OCI-LY7 (cell line): Measurements from ENCODE around the gene RAMP1. TPM values are rescaled to one million over a fixed set of nuclear protein-coding genes. Genes with fewer than 3 reads are reported as not detected.

Experiments used
- BruUV-seq: library from RNA; stranded (reverse); fragments of 400-500 nt; replicated peaks from 2 replicates; lab custom pipeline; 2021; lab: Mats Ljungman, UMichigan
- CTCF ChIA-PET: fragments of 300-600 bp; sonication (Branson Sonifier 250); formaldehyde crosslinking; loops from one replicate; lab custom pipeline; 2022; ENCODE audit warnings: antibody characterized with exemption; ENCODE audit not compliant: unreplicated experiment; lab: Charles Lee
- POLR2A ChIA-PET: fragments of 300-600 bp; sonication (Branson Sonifier 250); formaldehyde crosslinking; loops from one replicate; lab custom pipeline; 2022; ENCODE audit warnings: antibody characterized with exemption; lab: Charles Lee
- DNase-seq: peaks from one replicate; pipeline ENCODE4 v3.0.0-alpha.2; 2015; ENCODE audit warnings: low spot score
- H2AFZ ChIP-seq: fragments of 200-600 bp; sonication (generic), shearing (Covaris generic); 2 replicates; pipeline ENCODE4 v1.6.1; 2014; ENCODE audit warnings: mild to moderate bottlenecking, antibody characterized with exemption, low read length, moderate library complexity
- H3K27ac ChIP-seq: fragments of 200-600 bp; sonication (generic); 2 replicates; pipeline ENCODE4 v1.5.1; 2014; ENCODE audit warnings: mixed run types, low read depth, mild to moderate bottlenecking, moderate library complexity, low read length, inconsistent platforms; ENCODE audit not compliant: poor library complexity, severe bottlenecking
- H3K36me3 ChIP-seq: fragments of 200-600 bp; sonication (generic); 2 replicates; pipeline ENCODE4 v1.6.1; 2014; ENCODE audit warnings: mild to moderate bottlenecking, antibody characterized with exemption, low read length, moderate library complexity, mixed read lengths; ENCODE audit not compliant: insufficient read depth
- H3K4me1 ChIP-seq: fragments of 200-600 bp; sonication (generic); 2 replicates; pipeline ENCODE4 v1.5.1; 2014; ENCODE audit warnings: mild to moderate bottlenecking, low read length; ENCODE audit not compliant: insufficient read depth, poor library complexity, severe bottlenecking
- H3K4me2 ChIP-seq: fragments of 200-600 bp; sonication (generic); 2 replicates; pipeline ENCODE4 v1.6.1; 2014; ENCODE audit warnings: mild to moderate bottlenecking, low read length
- H3K4me3 ChIP-seq: fragments of 200-600 bp; sonication (generic); 2 replicates; pipeline ENCODE4 v1.5.1; 2014; ENCODE audit warnings: mild to moderate bottlenecking, low read depth, low read length; ENCODE audit not compliant: poor library complexity, severe bottlenecking
- H3K79me2 ChIP-seq: fragments of 200-600 bp; sonication (generic); 2 replicates; pipeline ENCODE4 v1.6.1; 2016; ENCODE audit warnings: low read depth, mild to moderate bottlenecking, low read length, moderate library complexity, mixed read lengths; ENCODE audit not compliant: insufficient read depth
- H3K9me2 ChIP-seq: fragments of 200-600 bp; sonication (generic); 2 replicates; pipeline ENCODE4 v1.6.1; 2016; ENCODE audit warnings: mild to moderate bottlenecking, low read length, mixed read lengths; ENCODE audit not compliant: insufficient read depth
- H3K9me3 ChIP-seq: fragments of 200-600 bp; sonication (generic); 2 replicates; pipeline ENCODE4 v1.6.1; 2014; ENCODE audit warnings: mild to moderate bottlenecking, mixed run types, low read length, mixed read lengths
- H4K20me1 ChIP-seq: fragments of 200-600 bp; sonication (generic); 2 replicates; pipeline ENCODE4 v1.6.1; 2014; ENCODE audit warnings: mild to moderate bottlenecking, antibody characterized with exemption, low read length, moderate library complexity, mixed read lengths; ENCODE audit not compliant: insufficient read depth
- EZH2phosphoT487 ChIP-seq: fragments of 200-600 bp; sonication (generic); IDR thresholded peaks from 2 replicates; pipeline ENCODE4 v1.6.1; 2018; ENCODE audit warnings: low read depth, borderline replicate concordance, mild to moderate bottlenecking, mixed run types, antibody characterized with exemption, low read length, moderate library complexity, mixed read lengths
- intact Hi-C: fragments of 100-400 bp; cut with micrococcal nuclease; formaldehyde crosslinking; loops from one replicate; pipeline ENCODE4 v1.10.0; 2022; ENCODE audit not compliant: unreplicated experiment
- total RNA-seq, 2 experiments: library from RNA; depleted of rRNA in 1 of 2; stranded (reverse); fragments of >200 nt in 1 of 2; shearing (Covaris generic) in 1 of 2; gene quantifications; 2 replicates each; pipeline ENCODE4 v1.2.3, GENCODE V29; 2014 to 2022
- TF ChIP-seq, protein P1 (sequence below): fragments of 200-600 bp; sonication (generic); conservative IDR thresholded peaks from 2 replicates; pipeline ENCODE4 v1.5.1; 2014; ENCODE audit warnings: mild to moderate bottlenecking, antibody characterized with exemption, low read length, moderate library complexity, mixed read lengths

RAMP1 gene
- total RNA-seq, 2 experiments from 2014 or later: not detected

- no peak for DNase-seq
- Histone ChIP-seq H3K27ac (no peak overlapping the region), H3K4me2 (no peak overlapping the region), H4K20me1 (no peaks in the 10 kb centered on the region), H2AFZ (no peak overlapping the region), H3K9me2 (no peaks in the 10 kb centered on the region), H3K9me3 (no peaks in the 10 kb centered on the region), H3K4me1 (no peaks in the 10 kb centered on the region), H3K4me3 (no peak overlapping the region), H3K36me3 (no peaks in the 10 kb centered on the region), H3K79me2 (no peaks in the 10 kb centered on the region)
- intact Hi-C loops: no loop called here
- BruUV-seq: no TSS peak
- TF ChIP-seq EZH2phosphoT487: no peak
- TF ChIP-seq, protein P1, sequence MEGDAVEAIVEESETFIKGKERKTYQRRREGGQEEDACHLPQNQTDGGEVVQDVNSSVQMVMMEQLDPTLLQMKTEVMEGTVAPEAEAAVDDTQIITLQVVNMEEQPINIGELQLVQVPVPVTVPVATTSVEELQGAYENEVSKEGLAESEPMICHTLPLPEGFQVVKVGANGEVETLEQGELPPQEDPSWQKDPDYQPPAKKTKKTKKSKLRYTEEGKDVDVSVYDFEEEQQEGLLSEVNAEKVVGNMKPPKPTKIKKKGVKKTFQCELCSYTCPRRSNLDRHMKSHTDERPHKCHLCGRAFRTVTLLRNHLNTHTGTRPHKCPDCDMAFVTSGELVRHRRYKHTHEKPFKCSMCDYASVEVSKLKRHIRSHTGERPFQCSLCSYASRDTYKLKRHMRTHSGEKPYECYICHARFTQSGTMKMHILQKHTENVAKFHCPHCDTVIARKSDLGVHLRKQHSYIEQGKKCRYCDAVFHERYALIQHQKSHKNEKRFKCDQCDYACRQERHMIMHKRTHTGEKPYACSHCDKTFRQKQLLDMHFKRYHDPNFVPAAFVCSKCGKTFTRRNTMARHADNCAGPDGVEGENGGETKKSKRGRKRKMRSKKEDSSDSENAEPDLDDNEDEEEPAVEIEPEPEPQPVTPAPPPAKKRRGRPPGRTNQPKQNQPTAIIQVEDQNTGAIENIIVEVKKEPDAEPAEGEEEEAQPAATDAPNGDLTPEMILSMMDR: no peak
- ChIA-PET POLR2A (no interaction called here), CTCF (no interaction called here)
Measured at GRCh38 chr2:237882510-237883481, 23.4 kb downstream of the RAMP1 start.

GRCh38 chr2:237883951-237884446 is 24.6 kb downstream of the RAMP1 start:
- CTCF ChIA-PET: no interaction called here
- H3K27ac ChIP-seq: no peak overlapping the region
- TF ChIP-seq EZH2phosphoT487: no peak
- TF ChIP-seq, protein P1: no peak
- intact Hi-C loops: no loop called here
- no peaks in the 10 kb centered on the region for H3K4me1 ChIP-seq
- H3K4me3 ChIP-seq: no peak overlapping the region
- no peak overlapping the region for H2AFZ ChIP-seq
- no TSS peak for BruUV-seq
- POLR2A ChIA-PET: no interaction called here
- H3K9me3 ChIP-seq: no peaks in the 10 kb centered on the region
- H3K4me2 ChIP-seq: no peak overlapping the region
- H3K36me3 ChIP-seq: no peaks in the 10 kb centered on the region
- H4K20me1 ChIP-seq: no peaks in the 10 kb centered on the region
- DNase-seq: no peak
- H3K79me2 ChIP-seq: no peaks in the 10 kb centered on the region
- H3K9me2 ChIP-seq: no peaks in the 10 kb centered on the region

DNA sequence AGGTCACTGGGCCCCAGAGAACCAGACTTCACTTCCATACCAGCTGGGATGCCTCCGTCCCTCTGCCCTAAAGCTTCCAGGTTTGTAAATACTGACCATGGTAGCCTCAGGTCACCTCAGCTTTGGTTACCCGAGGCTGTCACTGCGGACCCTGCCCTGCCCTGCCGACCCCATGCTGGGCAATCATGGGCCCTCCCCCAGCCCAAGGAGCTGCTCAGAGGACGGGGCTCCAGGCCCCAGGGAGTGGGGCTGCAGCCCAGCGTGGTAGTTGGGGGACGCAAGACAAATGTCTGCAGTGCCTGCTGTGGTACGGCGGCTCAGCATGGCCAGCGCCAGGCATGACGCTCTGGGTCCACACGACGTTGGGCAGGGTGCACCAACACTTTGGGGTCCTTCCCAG is 25.3 kb downstream of the RAMP1 start:
- Histone ChIP-seq H3K36me3 (no peaks in the 10 kb centered on the region), H3K9me2 (no peaks in the 10 kb centered on the region), H3K4me1 (no peaks in the 10 kb centered on the region), H3K79me2 (no peaks in the 10 kb centered on the region), H2AFZ (no peak overlapping the region), H4K20me1 (no peaks in the 10 kb centered on the region), H3K27ac (no peak overlapping the region), H3K4me2 (no peak overlapping the region), H3K9me3 (no peaks in the 10 kb centered on the region), H3K4me3 (no peak overlapping the region)
- TF ChIP-seq, protein P1: no peak
- no peak for TF ChIP-seq EZH2phosphoT487
- ChIA-PET CTCF (no interaction called here), POLR2A (no interaction called here)
- no peak for DNase-seq
- intact Hi-C loops: no loop called here
- no TSS peak for BruUV-seq
